GM12878 (cell line): Measurements from ENCODE around the gene AQP2. TPM values are rescaled to one million over a fixed set of nuclear protein-coding genes. Genes with fewer than 3 reads are reported as not detected.
A peak's percentile ranks its signal among the peaks of the same experiment; 100 is the strongest.

Source experiments
- ATAC-seq: fragments of 200-7000 bp; cut with Tn5 transposase; 3 replicates; pipeline ENCODE4 v1.9.1; 2020; ENCODE audit warnings: mild to moderate bottlenecking, moderate library complexity
- BruUV-seq: library from RNA; stranded (reverse); fragments of 400-500 nt; replicated peaks from 2 replicates; lab custom pipeline; 2021; lab: Mats Ljungman, UMichigan
- CTCF ChIA-PET: fragments of 300-600 bp; sonication (Branson Sonifier 250); formaldehyde crosslinking; extraction: SDS; loops from one replicate; lab custom pipeline; 2021; ENCODE audit warnings: inconsistent platforms; lab: Yijun Ruan, JAX
- POLR2A ChIA-PET: fragments of 350-600 bp; formaldehyde crosslinking; extraction: SDS; loops from one replicate; lab custom pipeline; 2021; ENCODE audit warnings: inconsistent platforms; lab: Charles Lee
- RAD21 ChIA-PET: fragments of 300-600 bp; sonication (Branson Sonifier 250); formaldehyde crosslinking; loops from one replicate; lab custom pipeline; 2023; ENCODE audit warnings: antibody characterized with exemption; ENCODE audit not compliant: unreplicated experiment; lab: Charles Lee
- SMC1A ChIA-PET: fragments of 300-600 bp; sonication (Branson Sonifier 250); formaldehyde crosslinking; loops from one replicate; lab custom pipeline; 2023; ENCODE audit not compliant: unreplicated experiment, uncharacterized antibody; lab: Charles Lee
- DNase-seq: peaks from one replicate; pipeline ENCODE4 v3.0.0-alpha.2; 2011; ENCODE audit warnings: low read depth, low spot score
- FAIRE-seq: peaks from 3 replicates; lab custom pipeline; 2011; peaks lifted over from hg19 to GRCh38; lab: Jason Lieb, UNC
- H2AFZ ChIP-seq: 2 replicates; pipeline ENCODE4 v1.6.0; 2011; ENCODE audit warnings: low read depth, low read length, control low read depth; ENCODE audit not compliant: control insufficient read depth
- H3K27ac ChIP-seq: 2 replicates; pipeline ENCODE4 v1.5.1; 2011; ENCODE audit warnings: control low read depth; ENCODE audit not compliant: control insufficient read depth, insufficient read depth
- H3K27me3 ChIP-seq, 2 experiments: replicated peaks in 1 of 2; 2 replicates each; pipeline versions ENCODE4 v1.6.0 to v1.6.1; 2011; ENCODE audit warnings: low read length in 1 of 2; ENCODE audit not compliant: control insufficient read depth in 2 of 2, insufficient read depth in 2 of 2
- H3K36me3 ChIP-seq, 2 experiments: 2 replicates each; pipeline ENCODE4 v1.5.1; 2011; ENCODE audit warnings: low read length in 1 of 2; ENCODE audit not compliant: control insufficient read depth in 2 of 2, insufficient read depth in 2 of 2
- H3K4me1 ChIP-seq: 2 replicates; pipeline ENCODE4 v1.6.1; 2011; ENCODE audit warnings: mild to moderate bottlenecking, low read length, moderate library complexity, mixed read lengths; ENCODE audit not compliant: control insufficient read depth, insufficient read depth
- H3K4me2 ChIP-seq: 2 replicates; pipeline ENCODE4 v1.6.0; 2011; ENCODE audit warnings: control low read depth; ENCODE audit not compliant: control insufficient read depth, insufficient read depth
- H3K4me3 ChIP-seq: fragments of 200-600 bp; sonication (generic); 2 replicates; pipeline ENCODE4 v1.5.1; 2016
- H3K79me2 ChIP-seq: 2 replicates; pipeline ENCODE4 v1.6.0; 2011; ENCODE audit warnings: low read length; ENCODE audit not compliant: control insufficient read depth, insufficient read depth
- H3K9ac ChIP-seq: 2 replicates; pipeline ENCODE4 v1.8.0; 2011; ENCODE audit warnings: low read length, control low read depth, mixed read lengths; ENCODE audit not compliant: control insufficient read depth, insufficient read depth
- H3K9me3 ChIP-seq: replicated peaks from 3 replicates; pipeline ENCODE4 v1.5.1; 2011; ENCODE audit warnings: mild to moderate bottlenecking, low read length; ENCODE audit not compliant: control insufficient read depth, insufficient read depth
- H4K20me1 ChIP-seq: 2 replicates; pipeline ENCODE4 v1.6.0; 2011; ENCODE audit not compliant: control insufficient read depth, insufficient read depth
- BHLHE40 ChIP-seq, 2 experiments: fragments of 450-650 bp in 1 of 2; IDR thresholded peaks; 2 replicates each; pipeline ENCODE4 v1.6.1; 2011 to 2017; ENCODE audit warnings: low read depth in 2 of 2, borderline replicate concordance in 1 of 2, improper control_type of control experiment in 1 of 2, low read length in 1 of 2, mild to moderate bottlenecking in 1 of 2
- CREM ChIP-seq: IDR thresholded peaks from 2 replicates; pipeline ENCODE4 v1.6.1; 2014; ENCODE audit warnings: antibody characterized with exemption, low read depth
- CTCF ChIP-seq, 3 experiments: IDR thresholded peaks in 2 of 3; conservative IDR thresholded peaks in 1 of 3; 2 replicates each; pipeline ENCODE4 v1.5.1; 2011; ENCODE audit warnings: low read depth in 3 of 3, low read length in 3 of 3, mild to moderate bottlenecking in 3 of 3, control low read depth in 2 of 3, moderate library complexity in 2 of 3, inconsistent platforms in 1 of 3, mixed read lengths in 1 of 3; ENCODE audit not compliant: control insufficient read depth in 2 of 3, insufficient read depth in 1 of 3; ENCODE audit errors: extremely low read depth in 1 of 3
- DPF2 ChIP-seq: fragments of 450-650 bp; IDR thresholded peaks from 2 replicates; pipeline ENCODE4 v1.6.1; 2017; ENCODE audit warnings: mild to moderate bottlenecking
- LARP7 ChIP-seq: fragments of 450-650 bp; IDR thresholded peaks from 2 replicates; pipeline ENCODE4 v1.6.1; 2017; ENCODE audit warnings: mild to moderate bottlenecking
- MAX ChIP-seq: IDR thresholded peaks from 2 replicates; pipeline ENCODE4 v1.6.1; 2012; ENCODE audit warnings: low read depth, low read length, improper control_type of control experiment
- MTA2 ChIP-seq: fragments of 450-650 bp; IDR thresholded peaks from 2 replicates; pipeline ENCODE4 v1.6.1; 2016; ENCODE audit warnings: low read depth, mild to moderate bottlenecking, moderate library complexity
- MXI1 ChIP-seq: fragments of 150-350 bp; IDR thresholded peaks from 2 replicates; pipeline ENCODE4 v1.6.1; 2011; ENCODE audit warnings: low read depth, mild to moderate bottlenecking, inconsistent platforms, low read length, improper control_type of control experiment
- NR2F1 ChIP-seq: fragments of 450-650 bp; conservative IDR thresholded peaks from 2 replicates; pipeline ENCODE4 v1.6.1; 2017; ENCODE audit warnings: mild to moderate bottlenecking
- NRF1 ChIP-seq: conservative IDR thresholded peaks from 2 replicates; pipeline ENCODE4 v1.6.1; 2011; ENCODE audit warnings: mild to moderate bottlenecking, low read depth, low read length, improper control_type of control experiment
- RAD21 ChIP-seq: IDR thresholded peaks from 2 replicates; pipeline ENCODE4 v1.6.1; 2011; ENCODE audit warnings: mild to moderate bottlenecking, low read depth, low read length, moderate library complexity; ENCODE audit not compliant: insufficient read depth
- SMAD1 ChIP-seq: fragments of 450-650 bp; IDR thresholded peaks from 2 replicates; pipeline ENCODE4 v1.6.1; 2018; ENCODE audit warnings: mild to moderate bottlenecking, low read depth; ENCODE audit not compliant: partially characterized antibody
- SMC3 ChIP-seq: IDR thresholded peaks from 2 replicates; pipeline ENCODE4 v1.6.1; 2011; ENCODE audit warnings: low read length, improper control_type of control experiment, borderline replicate concordance
- SUPT20H ChIP-seq: IDR thresholded peaks from 2 replicates; pipeline ENCODE4 v1.6.1; 2011; ENCODE audit warnings: low read depth, mild to moderate bottlenecking, low read length, moderate library complexity, borderline replicate concordance; ENCODE audit not compliant: control insufficient read depth
- ZSCAN29 ChIP-seq: fragments of 450-650 bp; IDR thresholded peaks from 2 replicates; pipeline ENCODE4 v1.6.1; 2017; ENCODE audit warnings: mild to moderate bottlenecking, moderate library complexity
- WGBS: methylation state at CpG from one replicate; pipeline ENCODE4 v1.1.6; 2016; ENCODE audit warnings: low lambda C conversion rate; ENCODE audit not compliant: insufficient replicate concordance, insufficient coverage; ENCODE audit errors: missing lambda C conversion rate; 5-methylcytosine and 5-hydroxymethylcytosine counted together
- in situ Hi-C: fragments of 300-500 bp; cut with MboI; formaldehyde crosslinking; loops from 9 replicates; pipeline ENCODE4 v1.14.3; 2018; ENCODE audit warnings: mixed read lengths
- intact Hi-C: fragments of 100-400 bp; cut with micrococcal nuclease; formaldehyde crosslinking; loops from one replicate; pipeline ENCODE4 v1.14.2; 2022; ENCODE audit not compliant: unreplicated experiment
- polyA plus RNA-seq, 11 experiments: library from polyadenylated mRNA; depleted of rRNA in 4 of 11; unstranded in 6 of 11; stranded (reverse) in 5 of 11; fragments of >200 nt; fragmentation: Nextera tagmentation in 4 of 11; fragmentation: Illumina TruSeq in 1 of 11; extraction: Ambion mirVana in 4 of 11; extraction: Trizol in 1 of 11; gene quantifications; 1 replicate in 1 of 11; 2 replicates in 10 of 11; pipeline versions ENCODE4 v1.2.1 to v1.2.3, GENCODE V29; 2011 to 2016; ENCODE audit warnings: inconsistent platforms in 2 of 11, missing spikeins in 2 of 11, low read depth in 1 of 11
- total RNA-seq, 4 experiments: library from RNA; depleted of rRNA in 3 of 4; stranded (reverse); fragments of >200 nt in 3 of 4; fragmentation: Illumina TruSeq in 1 of 4; extraction: Trizol in 1 of 4; gene quantifications; 2 replicates each; pipeline versions ENCODE4 v1.2.1 to v1.2.3, GENCODE V29; 2013 to 2021
- TF ChIP-seq, protein P1 (sequence below): fragments of 450-650 bp; IDR thresholded peaks from 2 replicates; pipeline ENCODE4 v1.6.1; 2016; ENCODE audit warnings: mild to moderate bottlenecking

AQP2 gene
- total and polyA plus RNA-seq, 10 of the 15 experiments (the other 5 are each of a cell fraction or from before 2014, with no cell fraction given) = not detected

DNA sequence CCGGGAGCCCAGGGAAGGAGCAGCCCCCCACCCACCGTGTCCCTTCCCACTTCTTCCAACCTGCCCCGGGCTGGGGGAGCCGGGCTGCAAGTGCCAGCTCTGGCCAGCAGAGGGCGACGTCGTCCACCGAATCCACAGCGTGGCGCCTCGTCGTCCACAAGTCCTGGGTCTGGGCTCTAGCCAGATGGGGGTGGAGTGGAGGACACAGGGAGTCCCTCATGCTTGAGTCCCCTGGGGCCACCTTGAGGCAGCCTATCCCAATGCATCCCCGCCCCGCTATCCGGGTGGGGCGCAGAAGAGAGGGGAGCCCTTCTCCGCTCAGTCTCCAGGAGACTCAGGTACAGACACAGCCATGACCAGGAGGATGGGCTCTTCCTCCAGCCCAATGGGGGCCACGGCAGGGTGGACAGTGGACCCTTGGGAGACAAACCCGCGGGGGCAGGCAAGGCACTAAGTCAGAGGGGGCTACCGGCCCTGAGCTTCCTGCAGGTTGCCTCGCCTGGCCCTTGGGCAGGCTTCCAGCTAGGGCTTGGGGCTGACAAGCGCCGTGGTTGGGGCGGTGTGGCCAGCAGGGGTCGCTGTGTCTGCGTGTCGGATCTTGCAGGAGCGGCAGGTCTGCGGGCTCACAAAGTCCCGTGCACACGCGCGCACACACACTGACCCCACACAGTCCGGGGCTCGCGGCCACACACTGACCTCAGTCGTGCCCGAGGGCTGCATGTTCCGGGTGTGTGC is 16.7 kb downstream of the AQP2 start:
- no TSS peak for BruUV-seq
- H3K36me3 ChIP-seq = no peaks in the 10 kb centered on the region
- H3K4me2 ChIP-seq = peak overlapping the region; percentile 82
- intact Hi-C loops = loop anchor here (1.0 to 5.0 kb wide), 5 partner anchors 72 to 210 kb away; no protein-coding TSS in a partner anchor
- no peaks in the 10 kb centered on the region; the same call in 2 of the 3 replicates for H3K9me3 ChIP-seq
- H3K4me3 ChIP-seq = no peak overlapping the region
- no peaks in the 10 kb centered on the region for H3K79me2 ChIP-seq
- FAIRE-seq (no peak), ATAC-seq (peak; percentile 94), DNase-seq (peak; percentile 15)
- in situ Hi-C loops = no loop called here
- no peak overlapping the region for H3K9ac ChIP-seq
- H3K27ac ChIP-seq = no peak overlapping the region
- ChIA-PET RAD21 (interaction anchor here (0.7 to 5.1 kb wide), 19 partner anchors 9 to 456 kb away, joined by 3 to 74 read pairs (median 3); partner anchors contain the start of gene SMARCD1), CTCF (interaction anchor here (0.6 to 5.9 kb wide), 55 partner anchors 8 to 1354 kb away, joined by 3 to 121 read pairs (median 5); partner anchors contain the start of genes AQP2, COX14, NCKAP5L and RACGAP1), SMC1A (interaction anchor here (0.6 to 4.2 kb wide), 16 partner anchors 14 to 238 kb away, joined by 3 to 25 read pairs (median 3); partner anchors contain the start of gene COX14), POLR2A (interaction anchor here (1.0 kb wide), 1 partner anchor 103 kb away, joined by 4 read pairs; no protein-coding TSS in a partner anchor)
- no peaks in the 10 kb centered on the region for H4K20me1 ChIP-seq
- H3K4me1 ChIP-seq = peaks cover 8% of the 10 kb centered on the region
- H2AFZ ChIP-seq = peak overlapping the region; percentile 71
- 4% methylated on average over 37 of the region's 40 CpGs for WGBS
- peaks cover 5 to 6% of the 10 kb centered on the region in 2 experiments; a peak in 3 of 4 replicates for H3K27me3 ChIP-seq
- TF ChIP-seq DPF2 = 0 out of 2 replicates have a peak, but pooled peaks have one; percentile 16
- peak; percentile 88 to 96 (median 95) for TF ChIP-seq CTCF (IDR thresholded peaks at IDR 0.05 in 2 of 3, conservative IDR thresholded peaks at IDR 0.05 in 1 of 3; ENCODE audit: control insufficient read depth in 2 of 3, extremely low read depth in 1 of 3, insufficient read depth in 1 of 3, low read depth in 3 of 3, low read length in 3 of 3)
- TF ChIP-seq, protein P1, sequence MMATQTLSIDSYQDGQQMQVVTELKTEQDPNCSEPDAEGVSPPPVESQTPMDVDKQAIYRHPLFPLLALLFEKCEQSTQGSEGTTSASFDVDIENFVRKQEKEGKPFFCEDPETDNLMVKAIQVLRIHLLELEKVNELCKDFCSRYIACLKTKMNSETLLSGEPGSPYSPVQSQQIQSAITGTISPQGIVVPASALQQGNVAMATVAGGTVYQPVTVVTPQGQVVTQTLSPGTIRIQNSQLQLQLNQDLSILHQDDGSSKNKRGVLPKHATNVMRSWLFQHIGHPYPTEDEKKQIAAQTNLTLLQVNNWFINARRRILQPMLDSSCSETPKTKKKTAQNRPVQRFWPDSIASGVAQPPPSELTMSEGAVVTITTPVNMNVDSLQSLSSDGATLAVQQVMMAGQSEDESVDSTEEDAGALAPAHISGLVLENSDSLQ = 0 out of 2 replicates have a peak, but pooled peaks have one; percentile 15
- TF ChIP-seq NRF1 = no peak
- 0 out of 2 replicates have a peak, but pooled peaks have one; percentile 14 for TF ChIP-seq CREM
- TF ChIP-seq LARP7 = peak; percentile 46; the same call in 1 of the 2 replicates
- TF ChIP-seq ZSCAN29 = no peak
- no peak for TF ChIP-seq MXI1
- TF ChIP-seq SMC3 = peak; percentile 76
- TF ChIP-seq SUPT20H = no peak
- TF ChIP-seq MAX = no peak
- peak; percentile 79 to 95; a peak in 3 of 4 replicates for TF ChIP-seq BHLHE40 (IDR thresholded peaks at IDR 0.05; ENCODE audit: borderline replicate concordance in 1 of 2, low read depth in 2 of 2, low read length in 1 of 2)
- 0 out of 2 replicates have a peak, but pooled peaks have one; percentile 25 for TF ChIP-seq NR2F1
- TF ChIP-seq SMAD1 = no peak
- no peak for TF ChIP-seq MTA2
- TF ChIP-seq RAD21 = peak; percentile 87
